HepG2 (cell line): ENCODE data around the gene SGMS1. TPM values are rescaled to one million over a fixed set of nuclear protein-coding genes. Genes with fewer than 3 reads are reported as not detected.

Source experiments
- ARID4A ChIP-seq: sonication (generic); formaldehyde crosslinking; IDR thresholded peaks from 2 replicates; pipeline ENCODE4 v1.5.0; 2020; ENCODE audit warnings: mild to moderate bottlenecking, missing genetic modification reagents, borderline replicate concordance
- ATF4 ChIP-seq, 2 experiments: fragments of 450-650 bp in 1 of 2; sonication (generic) in 1 of 2; formaldehyde crosslinking; IDR thresholded peaks; 2 replicates each; pipeline versions ENCODE4 v1.5.0 to v1.8.0; 2020 to 2022; ENCODE audit warnings: mild to moderate bottlenecking in 1 of 2, missing genetic modification reagents in 1 of 2
- CBFB ChIP-seq: sonication (generic); formaldehyde crosslinking; IDR thresholded peaks from 2 replicates; pipeline ENCODE4 v1.4.0; 2020; ENCODE audit warnings: missing genetic modification reagents
- HIVEP1 ChIP-seq: sonication (generic); formaldehyde crosslinking; IDR thresholded peaks from 2 replicates; pipeline ENCODE4 v1.4.0; 2020; ENCODE audit warnings: mild to moderate bottlenecking, missing genetic modification reagents
- HMGXB4 ChIP-seq, 2 experiments: sonication (generic) in 1 of 2; formaldehyde crosslinking in 1 of 2; IDR thresholded peaks; 2 replicates each; pipeline versions ENCODE4 v1.4.0 to v1.6.1; 2018 to 2020; ENCODE audit warnings: missing genetic modification reagents in 2 of 2, borderline replicate concordance in 1 of 2, low read depth in 1 of 2, mild to moderate bottlenecking in 1 of 2, missing biosample characterization in 1 of 2
- HNRNPH1 ChIP-seq: fragments of 200-400 bp; formaldehyde crosslinking; optimal IDR thresholded peaks from 2 replicates; pipeline ENCODE3; 2017; ENCODE audit warnings: mild to moderate bottlenecking, low read depth, low read length
- MYC ChIP-seq: sonication (generic); formaldehyde crosslinking; IDR thresholded peaks from 2 replicates; pipeline ENCODE4 v1.9.0; 2021; ENCODE audit warnings: missing genetic modification reagents, borderline replicate concordance
- NFKB2 ChIP-seq: sonication (generic); formaldehyde crosslinking; IDR thresholded peaks from 2 replicates; pipeline ENCODE4 v1.4.0; 2020; ENCODE audit warnings: missing genetic modification reagents, borderline replicate concordance
- PITX1 ChIP-seq: sonication (generic); formaldehyde crosslinking; IDR thresholded peaks from 2 replicates; pipeline ENCODE4 v1.5.1; 2020; ENCODE audit warnings: mild to moderate bottlenecking, missing genetic modification reagents
- ZNF12 ChIP-seq: sonication (generic); formaldehyde crosslinking; IDR thresholded peaks from 2 replicates; pipeline ENCODE4 v1.5.0; 2020; ENCODE audit warnings: missing genetic modification reagents
- ZNF275 ChIP-seq: sonication (generic); formaldehyde crosslinking; IDR thresholded peaks from 2 replicates; pipeline ENCODE4 v1.8.0; 2022; ENCODE audit warnings: missing genetic modification reagents, mild to moderate bottlenecking, inconsistent platforms, borderline replicate concordance
- ZNF281 ChIP-seq: sonication (generic); formaldehyde crosslinking; IDR thresholded peaks from 2 replicates; pipeline ENCODE4 v1.4.0; 2020; ENCODE audit warnings: missing genetic modification reagents, borderline replicate concordance
- ZNF432 ChIP-seq: sonication (generic); formaldehyde crosslinking; IDR thresholded peaks from 2 replicates; pipeline ENCODE4 v1.5.0; 2020; ENCODE audit warnings: missing genetic modification reagents, mild to moderate bottlenecking, borderline replicate concordance
- ZNF547 ChIP-seq: sonication (generic); formaldehyde crosslinking; IDR thresholded peaks from 2 replicates; pipeline ENCODE4 v1.5.1; 2020; ENCODE audit warnings: mild to moderate bottlenecking, missing genetic modification reagents
- ZNF703 ChIP-seq: sonication (generic); formaldehyde crosslinking; IDR thresholded peaks from 2 replicates; pipeline ENCODE4 v1.5.1; 2020; ENCODE audit warnings: missing genetic modification reagents, mild to moderate bottlenecking, moderate library complexity, borderline replicate concordance
- ZNF746 ChIP-seq: sonication (generic); formaldehyde crosslinking; IDR thresholded peaks from 2 replicates; pipeline ENCODE4 v1.8.0; 2022; ENCODE audit warnings: mild to moderate bottlenecking, missing genetic modification reagents
- polyA plus RNA-seq, 8 experiments: library from polyadenylated mRNA; depleted of rRNA in 3 of 8; stranded (reverse) in 7 of 8; unstranded in 1 of 8; fragments of >200 nt; fragmentation: Illumina TruSeq in 4 of 8; extraction: Trizol in 4 of 8; gene quantifications; 2 replicates each; pipeline versions ENCODE4 v1.2.1 to v1.2.3, GENCODE V29; 2011 to 2016; ENCODE audit warnings: low read depth in 4 of 8, missing spikeins in 1 of 8, mixed read lengths in 1 of 8; ENCODE audit not compliant: insufficient read depth in 1 of 8
- total RNA-seq, 5 experiments: library from RNA; depleted of rRNA; stranded (reverse); fragments of >200 nt; fragmentation: Illumina TruSeq; extraction: Trizol; gene quantifications; 2 replicates each; pipeline ENCODE4 v1.2.3, GENCODE V29; 2016; ENCODE audit warnings: low read depth in 1 of 5

The SGMS1 gene
- total and polyA plus RNA-seq, 2 of the 13 experiments (the other 11 are each of a cell fraction or from before 2014, with no cell fraction given) = 6.5 to 15.1 TPM

- 0 out of 4 replicates have a peak, but pooled peaks of 1 of the 2 experiments have one; percentile 14 for TF ChIP-seq ATF4 (CRISPR knock-in tag; IDR thresholded peaks at IDR 0.05)
- no peak for TF ChIP-seq ZNF12
- peak; percentile 49; the same call in 1 of the 2 replicates for TF ChIP-seq ARID4A (CRISPR knock-in tag)
- no peak for TF ChIP-seq ZNF703 (CRISPR knock-in tag)
- peak; percentile 43; the same call in 1 of the 2 replicates for TF ChIP-seq NFKB2 (CRISPR knock-in tag)
- 0 out of 2 replicates have a peak, but pooled peaks have one; percentile 27 for TF ChIP-seq CBFB (CRISPR knock-in tag)
- TF ChIP-seq HMGXB4 (CRISPR knock-in tag; IDR thresholded peaks at IDR 0.05; ENCODE audit: borderline replicate concordance in 1 of 2, low read depth in 1 of 2) = peak in 1 of 2 experiments; percentile 46; a peak in 2 of 4 replicates
- peak; percentile 59; the same call in 1 of the 2 replicates for TF ChIP-seq MYC (CRISPR knock-in tag)
- TF ChIP-seq ZNF281 (CRISPR knock-in tag) = peak; percentile 76; the same call in 1 of the 2 replicates
- TF ChIP-seq ZNF547 = no peak
- no peak for TF ChIP-seq HNRNPH1
- no peak for TF ChIP-seq ZNF746 (CRISPR knock-in tag)
- 0 out of 2 replicates have a peak, but pooled peaks have one; percentile 18 for TF ChIP-seq ZNF275 (CRISPR knock-in tag)
- no peak for TF ChIP-seq HIVEP1 (CRISPR knock-in tag)
- TF ChIP-seq PITX1 (CRISPR knock-in tag) = 0 out of 2 replicates have a peak, but pooled peaks have one; percentile 22
- TF ChIP-seq ZNF432 (CRISPR knock-in tag) = no peak
These were observed 1.6 kb downstream of the SGMS1 start (continued) for GRCh38 chr10:50621968-50622705.
